Karpas-422 (cell line): Measurements from ENCODE around the gene PCDHAC2. TPM values are rescaled to one million over a fixed set of nuclear protein-coding genes. Genes with fewer than 3 reads are reported as not detected.

ENCODE experiments used
- DNase-seq: peaks from one replicate; pipeline ENCODE4 v3.0.0-alpha.2; 2015
- H2AFZ ChIP-seq: fragments of 200-600 bp; sonication (generic); 2 replicates; pipeline ENCODE4 v1.6.1; 2014; ENCODE audit warnings: antibody characterized with exemption, low read length, mixed read lengths
- H3K27ac ChIP-seq: fragments of 200-600 bp; sonication (generic); 2 replicates; pipeline ENCODE4 v1.5.1; 2014; ENCODE audit warnings: mild to moderate bottlenecking, low read length, moderate library complexity
- H3K27me3 ChIP-seq: fragments of 200-600 bp; sonication (generic); 2 replicates; pipeline ENCODE4 v1.6.1; 2014; ENCODE audit warnings: low read length, mixed read lengths
- H3K36me3 ChIP-seq: fragments of 200-600 bp; sonication (generic); 2 replicates; pipeline ENCODE4 v1.6.1; 2014; ENCODE audit warnings: low read length, mixed read lengths; ENCODE audit not compliant: insufficient read depth
- H3K4me1 ChIP-seq: fragments of 200-600 bp; sonication (generic); 2 replicates; pipeline ENCODE4 v1.6.1; 2014; ENCODE audit warnings: mild to moderate bottlenecking, low read length, mixed read lengths
- H3K4me2 ChIP-seq: fragments of 200-600 bp; sonication (generic); 2 replicates; pipeline ENCODE4 v1.6.1; 2014; ENCODE audit warnings: low read length, low read depth, mild to moderate bottlenecking; ENCODE audit not compliant: poor library complexity, severe bottlenecking
- H3K4me3 ChIP-seq: fragments of 200-600 bp; sonication (generic); 2 replicates; pipeline ENCODE4 v1.5.1; 2014; ENCODE audit warnings: mild to moderate bottlenecking, antibody characterized with exemption, low read length, mixed read lengths
- H3K79me2 ChIP-seq: fragments of 200-600 bp; sonication (generic); 2 replicates; pipeline ENCODE4 v1.6.1; 2014; ENCODE audit warnings: mild to moderate bottlenecking, low read length, mixed read lengths
- H3K9ac ChIP-seq: fragments of 200-600 bp; sonication (generic); 2 replicates; pipeline ENCODE4 v1.6.0; 2014; ENCODE audit warnings: low read length
- H3K9me2 ChIP-seq: fragments of 200-600 bp; sonication (generic), shearing (Covaris generic); replicated peaks from 2 replicates; pipeline ENCODE4 v1.6.0; 2014; ENCODE audit warnings: mild to moderate bottlenecking, low read length, moderate library complexity; ENCODE audit not compliant: insufficient read depth
- H3K9me3 ChIP-seq: fragments of 300-700, 200-600 bp; sonication (generic); 2 replicates; pipeline ENCODE4 v1.6.1; 2014; ENCODE audit warnings: low read length, mixed read lengths
- H4K20me1 ChIP-seq: fragments of 200-600 bp; sonication (generic); 2 replicates; pipeline ENCODE4 v1.6.1; 2014; ENCODE audit warnings: mild to moderate bottlenecking, antibody characterized with exemption, low read length, low read depth; ENCODE audit not compliant: insufficient read depth
- total RNA-seq: library from RNA; depleted of rRNA; stranded (reverse); fragments of >200 nt; shearing (Covaris generic); gene quantifications from 2 replicates; pipeline ENCODE4 v1.2.3, GENCODE V29; 2014; ENCODE audit warnings: low replicate concordance

Gene PCDHAC2
- total RNA-seq, 1 experiment from 2014 or later: not detected

- Histone ChIP-seq H4K20me1 (no peaks in the 10 kb centered on the region), H3K9ac (no peak overlapping the region), H3K36me3 (no peaks in the 10 kb centered on the region), H3K4me1 (no peaks in the 10 kb centered on the region), H2AFZ (no peak overlapping the region), H3K4me2 (no peak overlapping the region), H3K4me3 (no peak overlapping the region), H3K9me2 (no peaks in the 10 kb centered on the region), H3K27ac (no peak overlapping the region), H3K79me2 (no peaks in the 10 kb centered on the region), H3K27me3 (no peaks in the 10 kb centered on the region), H3K9me3 (no peaks in the 10 kb centered on the region)
- DNase-seq: no peak
These were observed 23.2 kb downstream of the PCDHAC2 start for GRCh38 chr5:140989254-140990020.

- no peaks in the 10 kb centered on the region for H4K20me1 ChIP-seq
- no peak overlapping the region for H3K27ac ChIP-seq
- no peak for DNase-seq
- H3K36me3 ChIP-seq: no peaks in the 10 kb centered on the region
- no peak overlapping the region for H3K9ac ChIP-seq
- no peaks in the 10 kb centered on the region for H3K9me3 ChIP-seq
- no peaks in the 10 kb centered on the region for H3K9me2 ChIP-seq
- no peaks in the 10 kb centered on the region for H3K4me1 ChIP-seq
- no peak overlapping the region for H3K4me3 ChIP-seq
- H3K4me2 ChIP-seq: no peak overlapping the region
- no peaks in the 10 kb centered on the region for H3K27me3 ChIP-seq
- no peaks in the 10 kb centered on the region for H3K79me2 ChIP-seq
- H2AFZ ChIP-seq: no peak overlapping the region
These were observed 26.6 kb downstream of the PCDHAC2 start for GRCh38 chr5:140992828-140993227.

GRCh38 chr5:140996060-140996459, 29.8 kb downstream of the PCDHAC2 start:
- H3K9ac ChIP-seq: no peak overlapping the region
- no peaks in the 10 kb centered on the region for H3K4me1 ChIP-seq
- no peaks in the 10 kb centered on the region for H3K36me3 ChIP-seq
- H2AFZ ChIP-seq: no peak overlapping the region
- no peak overlapping the region for H3K4me3 ChIP-seq
- H3K27me3 ChIP-seq: no peaks in the 10 kb centered on the region
- no peaks in the 10 kb centered on the region for H4K20me1 ChIP-seq
- H3K9me2 ChIP-seq: no peaks in the 10 kb centered on the region
- no peak overlapping the region for H3K4me2 ChIP-seq
- no peaks in the 10 kb centered on the region for H3K79me2 ChIP-seq
- H3K27ac ChIP-seq: no peak overlapping the region
- H3K9me3 ChIP-seq: no peaks in the 10 kb centered on the region
- DNase-seq: no peak

GRCh38 chr5:140998921-140999410, 32.7 kb downstream of the PCDHAC2 start:
- no peak for DNase-seq
- no peak overlapping the region for H3K9ac ChIP-seq
- no peak overlapping the region for H3K4me2 ChIP-seq
- no peak overlapping the region for H3K27ac ChIP-seq
- no peaks in the 10 kb centered on the region for H3K79me2 ChIP-seq
- no peaks in the 10 kb centered on the region for H3K36me3 ChIP-seq
- no peak overlapping the region for H3K4me3 ChIP-seq
- H3K9me3 ChIP-seq: no peaks in the 10 kb centered on the region
- no peak overlapping the region for H2AFZ ChIP-seq
- H3K9me2 ChIP-seq: no peaks in the 10 kb centered on the region
- no peaks in the 10 kb centered on the region for H3K27me3 ChIP-seq
- H4K20me1 ChIP-seq: no peaks in the 10 kb centered on the region
- no peaks in the 10 kb centered on the region for H3K4me1 ChIP-seq

- no peak overlapping the region for H3K9ac ChIP-seq
- H2AFZ ChIP-seq: no peak overlapping the region
- no peak overlapping the region for H3K4me3 ChIP-seq
- no peaks in the 10 kb centered on the region for H3K9me2 ChIP-seq
- no peaks in the 10 kb centered on the region for H3K4me1 ChIP-seq
- H3K27ac ChIP-seq: no peak overlapping the region
- H3K36me3 ChIP-seq: no peaks in the 10 kb centered on the region
- no peak overlapping the region for H3K4me2 ChIP-seq
- H3K79me2 ChIP-seq: no peaks in the 10 kb centered on the region
- H3K27me3 ChIP-seq: no peaks in the 10 kb centered on the region
- no peak for DNase-seq
- H4K20me1 ChIP-seq: no peaks in the 10 kb centered on the region
- no peaks in the 10 kb centered on the region for H3K9me3 ChIP-seq
These were observed 35.2 kb downstream of the PCDHAC2 start for GRCh38 chr5:141001446-141001843.

GRCh38 chr5:141001844-141002604, 35.7 kb downstream of the PCDHAC2 start:
- H3K9ac ChIP-seq: no peak overlapping the region
- no peaks in the 10 kb centered on the region for H3K36me3 ChIP-seq
- no peaks in the 10 kb centered on the region for H4K20me1 ChIP-seq
- no peak overlapping the region for H2AFZ ChIP-seq
- H3K27ac ChIP-seq: no peak overlapping the region
- no peaks in the 10 kb centered on the region for H3K9me3 ChIP-seq
- no peaks in the 10 kb centered on the region for H3K4me1 ChIP-seq
- no peaks in the 10 kb centered on the region for H3K79me2 ChIP-seq
- DNase-seq: no peak
- H3K4me3 ChIP-seq: no peak overlapping the region
- H3K9me2 ChIP-seq: no peaks in the 10 kb centered on the region
- H3K4me2 ChIP-seq: no peak overlapping the region
- H3K27me3 ChIP-seq: no peaks in the 10 kb centered on the region

- Histone ChIP-seq H3K4me2 (no peak overlapping the region), H3K9me3 (no peaks in the 10 kb centered on the region), H3K9ac (no peak overlapping the region), H3K79me2 (no peaks in the 10 kb centered on the region), H4K20me1 (no peaks in the 10 kb centered on the region), H3K27me3 (no peaks in the 10 kb centered on the region), H3K4me3 (no peak overlapping the region), H3K4me1 (no peaks in the 10 kb centered on the region), H3K9me2 (no peaks in the 10 kb centered on the region), H3K36me3 (no peaks in the 10 kb centered on the region), H3K27ac (no peak overlapping the region), H2AFZ (no peak overlapping the region)
- no peak for DNase-seq
These were observed 36.3 kb downstream of the PCDHAC2 start for GRCh38 chr5:141002605-141002965.

GRCh38 chr5:141003031-141003430, 36.8 kb downstream of the PCDHAC2 start:
- no peak overlapping the region for H3K4me3 ChIP-seq
- no peaks in the 10 kb centered on the region for H3K9me2 ChIP-seq
- no peaks in the 10 kb centered on the region for H3K36me3 ChIP-seq
- H3K4me1 ChIP-seq: no peaks in the 10 kb centered on the region
- H2AFZ ChIP-seq: no peak overlapping the region
- no peak overlapping the region for H3K4me2 ChIP-seq
- no peak for DNase-seq
- no peaks in the 10 kb centered on the region for H3K9me3 ChIP-seq
- H3K27ac ChIP-seq: no peak overlapping the region
- no peak overlapping the region for H3K9ac ChIP-seq
- H4K20me1 ChIP-seq: no peaks in the 10 kb centered on the region
- no peaks in the 10 kb centered on the region for H3K79me2 ChIP-seq
- H3K27me3 ChIP-seq: no peaks in the 10 kb centered on the region
